Measurements from ENCODE around the gene HCN2. TPM values are rescaled to one million over a fixed set of nuclear protein-coding genes. Genes with fewer than 3 reads are reported as not detected.

The HCN2 gene
- total and polyA plus RNA-seq, 10 of the 15 experiments (the other 5 are each of a cell fraction or from before 2014, with no cell fraction given) = 0.01 to 0.54 (median 0.08) TPM; not detected in 4

DNA sequence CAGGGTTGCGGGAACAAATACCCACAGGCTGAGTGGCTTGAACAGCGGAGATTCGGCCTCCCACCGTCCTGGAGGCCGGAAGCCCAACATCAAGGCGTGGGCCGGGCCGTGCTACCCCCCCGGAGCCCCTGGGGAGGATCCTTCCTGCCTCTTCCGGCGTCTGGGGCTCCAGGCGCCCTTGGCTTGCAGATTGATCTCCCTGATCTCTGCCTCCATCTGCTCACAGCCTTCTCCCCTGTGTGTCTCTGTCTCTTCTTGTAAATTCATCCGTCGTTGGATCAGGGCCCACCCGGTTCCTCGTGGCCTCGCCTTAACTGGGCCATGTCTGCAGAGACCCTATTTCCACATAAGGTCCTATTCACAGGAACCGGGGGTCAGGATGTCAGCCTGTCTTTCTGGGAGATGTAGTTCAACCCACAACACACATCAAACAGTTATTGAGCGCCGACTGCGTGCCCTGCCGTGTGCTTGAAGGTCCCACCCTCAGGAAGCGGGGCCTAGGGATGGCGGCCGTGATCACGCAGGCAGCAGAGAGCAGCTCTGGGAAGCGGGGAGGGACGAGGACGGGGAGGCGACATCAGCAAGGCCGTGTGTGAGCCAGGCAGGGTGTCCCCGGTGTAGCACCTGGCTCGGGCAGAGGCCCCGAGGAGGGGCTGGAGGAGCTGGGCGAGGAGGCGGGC, 21.3 kb downstream of the HCN2 start:
- peak overlapping the region; percentile 74 for H3K4me2 ChIP-seq (ENCODE audit: control insufficient read depth, insufficient read depth)
- 33% methylated on average over 36 of the region's 36 CpGs for WGBS (ENCODE audit: insufficient coverage, insufficient replicate concordance, low lambda C conversion rate, missing lambda C conversion rate)
- peak; percentile 82 for ATAC-seq
- ChIA-PET CTCF (interaction anchor here (1.0 kb wide), 1 partner anchor 100 kb away, joined by 3 read pairs; no protein-coding TSS in a partner anchor), RAD21 (ENCODE audit: unreplicated experiment) (no interaction called here), POLR2A (interaction anchor here (0.9 to 1.4 kb wide), 3 partner anchors 15 to 79 kb away, joined by 3 to 7 read pairs (median 3); partner anchors contain the start of genes CDC34 and POLRMT), SMC1A (ENCODE audit: uncharacterized antibody, unreplicated experiment) (interaction anchor here (1.5 kb wide), 1 partner anchor 79 kb away, joined by 3 read pairs; the partner anchor contains the start of gene CDC34)
- peak overlapping the region; percentile 73 for H3K27ac ChIP-seq (ENCODE audit: control insufficient read depth, insufficient read depth)
- in situ Hi-C loops (cut with MboI) = no loop called here
- no peaks in the 10 kb centered on the region for H3K9me3 ChIP-seq (replicated peaks; ENCODE audit: control insufficient read depth, insufficient read depth, low read length)
- peak; percentile 41 for FAIRE-seq
- H3K27me3 ChIP-seq (replicated peaks in 1 of 2; ENCODE audit: control insufficient read depth in 2 of 2, insufficient read depth in 2 of 2, low read length in 1 of 2) = no peaks in the 10 kb centered on the region
- H3K36me3 ChIP-seq (ENCODE audit: control insufficient read depth in 2 of 2, insufficient read depth in 2 of 2, low read length in 1 of 2) = no peaks in the 10 kb centered on the region
- peak overlapping the region; percentile 60; the same call in 1 of the 2 replicates for H3K9ac ChIP-seq (ENCODE audit: control insufficient read depth, insufficient read depth, low read length)
- H3K4me1 ChIP-seq (ENCODE audit: control insufficient read depth, insufficient read depth, low read length) = peaks cover 8% of the 10 kb centered on the region
- H4K20me1 ChIP-seq (ENCODE audit: control insufficient read depth, insufficient read depth) = no peaks in the 10 kb centered on the region
- BruUV-seq (replicated peaks) = no TSS peak
- H3K4me3 ChIP-seq = no peak overlapping the region; the same call in 1 of the 2 replicates
- intact Hi-C loops (cut with micrococcal nuclease; ENCODE audit: unreplicated experiment) = no loop called here
- H2AFZ ChIP-seq (ENCODE audit: control insufficient read depth, low read depth, low read length) = peak overlapping the region; percentile 78
- H3K79me2 ChIP-seq (ENCODE audit: control insufficient read depth, insufficient read depth, low read length) = no peaks in the 10 kb centered on the region
- DNase-seq (ENCODE audit: low read depth, low spot score) = no peak
- peak in 1 of 2 experiments; percentile 53; a peak in 1 of 3 replicates for TF ChIP-seq EGR1 (IDR thresholded peaks at IDR 0.05; ENCODE audit: borderline replicate concordance in 1 of 2, low read depth in 2 of 2, low read length in 2 of 2)
- TF ChIP-seq CBX3 (IDR thresholded peaks at IDR 0.05; ENCODE audit: borderline replicate concordance, low read depth) = no peak
- TF ChIP-seq EED (IDR thresholded peaks at IDR 0.05; ENCODE audit: low read depth) = 0 out of 2 replicates have a peak, but pooled peaks have one; percentile 4
- no peak for TF ChIP-seq TCF3 (IDR thresholded peaks at IDR 0.05; ENCODE audit: borderline replicate concordance, insufficient read depth, low read depth, low read length)
- no peak for TF ChIP-seq STAT1 (conservative IDR thresholded peaks at IDR 0.05)
- no peak for TF ChIP-seq ZNF24 (IDR thresholded peaks at IDR 0.05)
- TF ChIP-seq HDGF (IDR thresholded peaks at IDR 0.05) = peak; percentile 50; the same call in 1 of the 2 replicates
- no peak for TF ChIP-seq SIN3A (IDR thresholded peaks at IDR 0.05; ENCODE audit: low read depth, low read length)
- TF ChIP-seq GABPA (IDR thresholded peaks at IDR 0.05; ENCODE audit: low read depth) = peak; percentile 74; the same call in 1 of the 2 replicates
- peak; percentile 65; the same call in 1 of the 2 replicates for TF ChIP-seq IKZF1 (conservative IDR thresholded peaks at IDR 0.05)
- TF ChIP-seq SIX5 (IDR thresholded peaks at IDR 0.05; ENCODE audit: low read depth, low read length, severe bottlenecking) = peak; percentile 32
- TF ChIP-seq LARP7 (IDR thresholded peaks at IDR 0.05) = peak; percentile 60; the same call in 1 of the 2 replicates
- TF ChIP-seq YY1 (IDR thresholded peaks at IDR 0.05; ENCODE audit: low read depth, low read length) = no peak
- TF ChIP-seq EZH2 (IDR thresholded peaks at IDR 0.05; ENCODE audit: borderline replicate concordance, control insufficient read depth, low read depth, low read length) = no peak
- TF ChIP-seq NRF1 (conservative IDR thresholded peaks at IDR 0.05; ENCODE audit: low read depth, low read length) = no peak
- no peak for TF ChIP-seq POLR2AphosphoS2 (IDR thresholded peaks at IDR 0.05; ENCODE audit: low read depth, low read length)
- no peak for TF ChIP-seq PBX3 (IDR thresholded peaks at IDR 0.05; ENCODE audit: insufficient replicate concordance, low read depth, low read length)
- 0 out of 2 replicates have a peak, but pooled peaks have one; percentile 18 for TF ChIP-seq PAX5 (IDR thresholded peaks at IDR 0.05; ENCODE audit: borderline replicate concordance, low read depth, low read length)
- no peak for TF ChIP-seq FOXK2 (IDR thresholded peaks at IDR 0.05)
- no peak for TF ChIP-seq ATF7 (IDR thresholded peaks at IDR 0.05; ENCODE audit: low read depth)
- TF ChIP-seq NR2F1 (conservative IDR thresholded peaks at IDR 0.05) = peak; percentile 85
- TF ChIP-seq PKNOX1 (IDR thresholded peaks at IDR 0.05) = 0 out of 2 replicates have a peak, but pooled peaks have one; percentile 11
- no peak for TF ChIP-seq SMAD5 (IDR thresholded peaks at IDR 0.05; ENCODE audit: low read depth)
- TF ChIP-seq, protein P1, sequence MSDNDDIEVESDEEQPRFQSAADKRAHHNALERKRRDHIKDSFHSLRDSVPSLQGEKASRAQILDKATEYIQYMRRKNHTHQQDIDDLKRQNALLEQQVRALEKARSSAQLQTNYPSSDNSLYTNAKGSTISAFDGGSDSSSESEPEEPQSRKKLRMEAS (IDR thresholded peaks at IDR 0.05; ENCODE audit: low read depth, low read length) = no peak
